Hepatocyte (in vitro differentiated cells): ENCODE results near the gene UBIAD1. TPM values are rescaled to one million over a fixed set of nuclear protein-coding genes. Genes with fewer than 3 reads are reported as not detected.
A peak's percentile ranks its signal among the peaks of the same experiment; 100 is the strongest.

Experiments used
- DNase-seq: peaks from one replicate; pipeline ENCODE4 v3.0.0-alpha.2; 2016; ENCODE audit warnings: low spot score
- H2AFZ ChIP-seq: fragments of 200-600 bp; sonication (generic); 2 replicates; pipeline ENCODE4 v1.6.0; 2016; ENCODE audit warnings: antibody characterized with exemption, mild to moderate bottlenecking
- H3K27ac ChIP-seq: fragments of 200-600 bp; sonication (generic); 2 replicates; pipeline ENCODE4 v1.5.1; 2016; ENCODE audit warnings: mild to moderate bottlenecking
- H3K27me3 ChIP-seq: fragments of 200-600 bp; sonication (generic); 2 replicates; pipeline ENCODE4 v1.6.1; 2016
- H3K36me3 ChIP-seq: fragments of 200-600 bp; sonication (generic); replicated peaks from 2 replicates; pipeline ENCODE4 v1.5.1; 2016; ENCODE audit warnings: low read depth; ENCODE audit not compliant: insufficient read depth
- H3K4me1 ChIP-seq: fragments of 200-600 bp; sonication (generic); 2 replicates; pipeline ENCODE4 v1.5.1; 2016; ENCODE audit warnings: mild to moderate bottlenecking, moderate library complexity; ENCODE audit not compliant: insufficient read depth
- H3K4me2 ChIP-seq: fragments of 200-600 bp; sonication (generic); 2 replicates; pipeline ENCODE4 v1.6.0; 2016
- H3K4me3 ChIP-seq: fragments of 200-600 bp; sonication (generic); 2 replicates; pipeline ENCODE4 v1.5.1; 2016; ENCODE audit warnings: mild to moderate bottlenecking
- H3K79me2 ChIP-seq: fragments of 200-600 bp; sonication (generic); 2 replicates; pipeline ENCODE4 v1.6.0; 2017; ENCODE audit warnings: mild to moderate bottlenecking
- H3K9me2 ChIP-seq: fragments of 200-600 bp; sonication (generic); replicated peaks from 2 replicates; pipeline ENCODE4 v1.6.0; 2017; ENCODE audit warnings: mild to moderate bottlenecking; ENCODE audit not compliant: insufficient read depth
- H3K9me3 ChIP-seq: fragments of 200-600 bp; sonication (generic); 2 replicates; pipeline ENCODE4 v1.5.1; 2016; ENCODE audit warnings: low read depth, mild to moderate bottlenecking
- H4K20me1 ChIP-seq: fragments of 200-600 bp; sonication (generic); 2 replicates; pipeline ENCODE4 v1.6.0; 2016; ENCODE audit warnings: mild to moderate bottlenecking; ENCODE audit not compliant: insufficient read depth, poor library complexity, severe bottlenecking
- EZH2 ChIP-seq: fragments of 200-600 bp; sonication (generic); IDR thresholded peaks from 2 replicates; pipeline ENCODE4 v1.6.1; 2016; ENCODE audit warnings: antibody characterized with exemption, mild to moderate bottlenecking, borderline replicate concordance
- EZH2phosphoT487 ChIP-seq: fragments of 200-600 bp; sonication (generic); IDR thresholded peaks from one replicate; pipeline ENCODE4 v1.6.1; 2018; ENCODE audit warnings: antibody characterized with exemption, mild to moderate bottlenecking, low read depth, moderate library complexity; ENCODE audit not compliant: unreplicated experiment, severe bottlenecking
- WGBS: methylation state at CpG from one replicate; pipeline ENCODE4 v1.1.6; 2016; ENCODE audit warnings: low lambda C conversion rate; ENCODE audit errors: missing lambda C conversion rate; 5-methylcytosine and 5-hydroxymethylcytosine counted together
- polyA plus RNA-seq: library from polyadenylated mRNA; unstranded; fragments of >200 nt; fragmentation: Nextera tagmentation; extraction: Ambion mirVana; gene quantifications from 2 replicates; pipeline ENCODE4 v1.2.1, GENCODE V29; 2016
- total RNA-seq: library from RNA; depleted of rRNA; stranded (reverse); fragments of >200 nt; gene quantifications from 2 replicates; pipeline ENCODE4 v1.2.3, GENCODE V29; 2014
- TF ChIP-seq, protein P1 (sequence below): fragments of 200-600 bp; sonication (generic); IDR thresholded peaks from 2 replicates; pipeline ENCODE4 v1.5.1; 2016; ENCODE audit warnings: antibody characterized with exemption, mild to moderate bottlenecking; ENCODE audit not compliant: poor library complexity

Gene UBIAD1, protein sequence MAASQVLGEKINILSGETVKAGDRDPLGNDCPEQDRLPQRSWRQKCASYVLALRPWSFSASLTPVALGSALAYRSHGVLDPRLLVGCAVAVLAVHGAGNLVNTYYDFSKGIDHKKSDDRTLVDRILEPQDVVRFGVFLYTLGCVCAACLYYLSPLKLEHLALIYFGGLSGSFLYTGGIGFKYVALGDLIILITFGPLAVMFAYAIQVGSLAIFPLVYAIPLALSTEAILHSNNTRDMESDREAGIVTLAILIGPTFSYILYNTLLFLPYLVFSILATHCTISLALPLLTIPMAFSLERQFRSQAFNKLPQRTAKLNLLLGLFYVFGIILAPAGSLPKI
- 9.1 and 9.8 TPM in 2 replicates for total RNA-seq
- polyA plus RNA-seq, result 15.5 and 18.3 TPM in 2 replicates

DNA sequence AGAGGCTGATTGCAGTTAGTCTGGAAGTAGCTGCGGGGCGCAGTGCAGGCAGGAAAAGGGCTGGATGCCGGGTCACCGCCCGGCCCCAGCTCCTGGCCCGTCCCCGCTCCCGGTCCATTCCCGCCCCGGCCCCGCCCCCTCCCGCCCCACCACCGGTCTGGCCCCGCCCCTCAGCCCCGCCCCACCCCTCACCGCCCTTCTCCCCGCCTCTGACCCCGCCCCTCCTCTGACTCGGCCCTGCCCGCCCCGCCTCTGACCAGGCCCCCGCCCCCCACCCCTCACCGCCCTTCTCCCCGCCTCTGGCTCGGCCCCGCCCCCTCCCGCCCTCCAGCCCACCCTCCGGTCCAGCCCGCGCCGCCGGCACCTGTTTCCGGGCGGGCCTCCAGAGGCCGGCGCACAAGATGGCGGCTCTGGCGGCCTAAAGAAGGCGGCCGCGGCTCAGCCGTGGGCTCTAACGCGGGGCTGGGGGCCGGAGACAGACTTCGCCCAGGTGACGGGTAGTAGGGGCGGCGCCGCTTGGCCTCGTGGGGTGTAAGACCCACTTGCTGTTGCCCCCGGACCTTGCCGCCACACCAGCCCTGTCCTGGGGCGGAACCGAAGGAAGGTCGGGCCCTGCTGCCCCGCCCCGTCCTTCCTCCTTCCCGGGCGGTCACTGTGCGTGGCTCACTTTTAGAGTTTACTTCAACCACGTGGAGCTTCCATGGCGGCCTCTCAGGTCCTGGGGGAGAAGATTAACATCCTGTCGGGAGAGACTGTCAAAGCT is at the start of gene UBIAD1:
Gene UBIAD1, plus strand, starts transcription at position 367 of the 763 bp plus-strand sequence. Its CDS starts 334 bp downstream, at position 701.
- Histone ChIP-seq H3K9me3 (no peaks in the 10 kb centered on the region), H4K20me1 (no peaks in the 10 kb centered on the region), H3K27ac (peak within 1 kb of the TSS; percentile 99), H3K4me2 (peak within 1 kb of the TSS; percentile 97), H3K4me1 (peaks cover 22% of the 10 kb centered on the region), H3K9me2 (no peaks in the 10 kb centered on the region), H3K27me3 (no peaks in the 10 kb centered on the region), H3K4me3 (peak within 1 kb of the TSS; percentile 89), H2AFZ (peak within 1 kb of the TSS; percentile 96), H3K36me3 (no peaks in the 10 kb centered on the region), H3K79me2 (peaks cover 41% of the 10 kb centered on the region)
- under 1% methylated on average over 45 of the region's 64 CpGs for WGBS
- DNase-seq, result peak; percentile 96
- TF ChIP-seq, protein P1, sequence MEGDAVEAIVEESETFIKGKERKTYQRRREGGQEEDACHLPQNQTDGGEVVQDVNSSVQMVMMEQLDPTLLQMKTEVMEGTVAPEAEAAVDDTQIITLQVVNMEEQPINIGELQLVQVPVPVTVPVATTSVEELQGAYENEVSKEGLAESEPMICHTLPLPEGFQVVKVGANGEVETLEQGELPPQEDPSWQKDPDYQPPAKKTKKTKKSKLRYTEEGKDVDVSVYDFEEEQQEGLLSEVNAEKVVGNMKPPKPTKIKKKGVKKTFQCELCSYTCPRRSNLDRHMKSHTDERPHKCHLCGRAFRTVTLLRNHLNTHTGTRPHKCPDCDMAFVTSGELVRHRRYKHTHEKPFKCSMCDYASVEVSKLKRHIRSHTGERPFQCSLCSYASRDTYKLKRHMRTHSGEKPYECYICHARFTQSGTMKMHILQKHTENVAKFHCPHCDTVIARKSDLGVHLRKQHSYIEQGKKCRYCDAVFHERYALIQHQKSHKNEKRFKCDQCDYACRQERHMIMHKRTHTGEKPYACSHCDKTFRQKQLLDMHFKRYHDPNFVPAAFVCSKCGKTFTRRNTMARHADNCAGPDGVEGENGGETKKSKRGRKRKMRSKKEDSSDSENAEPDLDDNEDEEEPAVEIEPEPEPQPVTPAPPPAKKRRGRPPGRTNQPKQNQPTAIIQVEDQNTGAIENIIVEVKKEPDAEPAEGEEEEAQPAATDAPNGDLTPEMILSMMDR, result no peak

DNA sequence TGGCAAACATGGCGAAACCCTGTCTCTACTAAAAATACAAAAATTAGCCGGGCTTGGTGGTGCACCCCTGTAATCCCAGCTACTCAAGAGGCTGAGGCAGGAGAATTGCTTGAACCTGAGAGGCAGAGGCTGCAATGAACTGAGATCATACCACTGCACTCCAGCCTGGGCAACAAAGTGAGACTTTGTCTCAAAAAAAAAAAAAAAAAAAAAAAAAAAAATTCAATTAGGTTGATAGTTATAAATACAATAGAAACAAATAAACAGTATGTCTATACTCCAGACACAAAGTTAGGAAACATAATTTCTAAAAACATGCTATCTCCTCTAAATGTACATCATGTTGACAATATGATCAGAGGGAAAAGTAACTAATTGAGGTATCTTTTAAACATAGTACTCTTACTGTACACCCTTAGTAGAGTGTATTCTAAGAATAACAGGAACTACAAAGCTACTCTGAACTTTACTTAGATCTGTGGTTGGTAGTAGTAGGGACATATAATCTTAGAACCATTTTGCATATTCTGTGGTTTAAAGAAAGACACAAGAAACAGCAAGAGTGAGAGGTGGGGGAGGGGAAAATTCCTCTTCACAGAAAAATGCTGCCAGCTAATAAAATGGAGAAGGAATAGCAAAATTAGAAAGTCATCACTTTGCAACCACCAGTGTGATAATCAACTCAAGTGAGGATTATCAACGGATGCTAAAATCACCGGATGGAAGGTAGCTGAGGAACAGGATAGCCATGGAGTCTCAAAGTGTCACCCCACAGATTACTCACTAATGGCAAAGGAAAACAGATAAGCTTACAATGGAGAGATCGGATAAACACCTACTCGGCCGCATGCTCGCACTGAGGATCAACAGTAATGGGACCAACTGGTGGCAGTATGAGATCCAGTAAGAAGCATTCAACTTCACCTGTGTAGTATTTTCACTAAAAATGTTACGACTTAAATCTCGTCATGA is 45.6 kb upstream of the UBIAD1 start:
- Histone ChIP-seq H3K4me1 (no peaks in the 10 kb centered on the region), H3K9me2 (no peaks in the 10 kb centered on the region), H3K79me2 (no peaks in the 10 kb centered on the region), H3K27me3 (no peaks in the 10 kb centered on the region), H3K36me3 (no peaks in the 10 kb centered on the region), H3K4me3 (no peak overlapping the region), H3K9me3 (no peaks in the 10 kb centered on the region), H3K27ac (no peak overlapping the region), H3K4me2 (no peak overlapping the region), H4K20me1 (no peaks in the 10 kb centered on the region), H2AFZ (no peak overlapping the region)
- 83% methylated on average over 10 of the region's 10 CpGs for WGBS
- DNase-seq, result no peak
- TF ChIP-seq, protein P1, result no peak
- TF ChIP-seq EZH2phosphoT487 (no peak), EZH2 (no peak)

DNA sequence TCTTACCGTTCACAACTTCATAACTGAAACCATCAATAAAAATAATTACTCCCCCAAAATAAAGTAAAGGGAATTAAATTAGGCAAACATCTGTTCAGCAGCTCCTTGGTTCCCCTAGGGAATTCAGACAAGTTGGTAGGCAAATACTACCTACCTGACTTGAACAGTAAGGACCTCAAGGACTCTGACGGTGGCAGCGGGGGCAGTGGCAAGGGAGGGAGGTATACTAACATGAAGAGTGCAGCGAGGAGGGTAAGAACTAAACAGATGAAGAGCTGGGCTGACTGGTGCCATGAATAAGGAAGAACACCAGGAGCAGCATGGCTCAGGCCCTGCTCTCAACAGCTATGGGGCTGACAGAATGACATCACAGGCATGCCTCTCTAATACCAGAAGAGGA is 43.8 kb upstream of the UBIAD1 start:
- H3K79me2 ChIP-seq, result no peaks in the 10 kb centered on the region
- DNase-seq, result no peak
- WGBS, result 93% methylated on average over 4 of the region's 4 CpGs
- no peak overlapping the region for H3K4me2 ChIP-seq
- H2AFZ ChIP-seq, result no peak overlapping the region
- H3K27ac ChIP-seq, result no peak overlapping the region
- TF ChIP-seq, protein P1, result no peak
- TF ChIP-seq EZH2 (no peak), EZH2phosphoT487 (no peak)
- H3K9me2 ChIP-seq, result no peaks in the 10 kb centered on the region
- H3K27me3 ChIP-seq, result no peaks in the 10 kb centered on the region
- no peaks in the 10 kb centered on the region for H3K9me3 ChIP-seq
- no peaks in the 10 kb centered on the region for H3K4me1 ChIP-seq
- no peaks in the 10 kb centered on the region for H3K36me3 ChIP-seq
- no peaks in the 10 kb centered on the region for H4K20me1 ChIP-seq
- no peak overlapping the region for H3K4me3 ChIP-seq
